Epidermal melanocyte (primary cell): ENCODE measurements around the gene PCGF1.
"Not testable (repeated sequence)": the region's sequence is repeated elsewhere in the genome, so short reads cannot be mapped to it uniquely, and the experiment has no call there.

Experiments
- DNase-seq: peaks from one replicate; pipeline ENCODE4 v3.0.0; 2011; ENCODE audit warnings: low spot score; ENCODE audit not compliant: insufficient read length

PCGF1 gene

GRCh38 chr2:74499940-74500577 lies 7.4 kb downstream of the PCGF1 start:
- no peak for DNase-seq

DNA sequence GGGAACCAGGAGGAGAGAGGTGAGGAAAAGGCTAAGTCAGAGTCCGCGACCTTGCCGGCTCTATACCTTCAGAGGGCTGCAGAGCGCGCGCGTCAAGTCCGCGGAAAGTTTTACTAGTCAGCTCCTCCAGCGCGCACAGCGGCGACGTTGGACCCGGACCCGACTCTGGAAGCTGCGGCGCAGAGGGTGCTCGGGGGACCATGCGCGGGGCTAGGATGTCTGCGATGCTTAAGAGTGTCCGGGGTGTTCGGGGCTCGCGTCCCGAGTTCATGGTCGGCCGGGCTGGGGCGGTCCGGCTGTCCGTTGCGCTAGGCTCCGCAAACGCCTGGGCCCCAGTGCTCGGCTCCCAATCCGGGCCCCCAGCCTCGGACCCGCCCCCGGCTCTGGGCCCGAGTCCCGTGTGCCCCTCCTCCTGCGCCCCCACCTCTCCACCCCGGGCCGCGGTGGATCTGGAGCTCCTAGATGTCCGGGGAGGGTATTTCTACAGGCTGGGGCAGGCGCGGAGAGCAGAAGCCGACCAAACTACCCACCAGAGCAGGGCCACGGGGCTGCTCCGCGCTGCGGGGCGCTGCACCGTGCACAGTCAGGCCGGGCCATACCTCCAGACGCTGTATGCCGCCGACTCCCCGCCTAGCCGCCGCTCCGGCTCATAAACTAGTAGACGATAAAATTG lies 8.1 kb downstream of the PCGF1 start, which contains the start of gene LBX2:
Gene LBX2, minus strand, starts transcription at position 337 of the 673 bp plus-strand sequence. Its CDS starts 66 bp downstream, at position 271.
- no peak for DNase-seq

DNA sequence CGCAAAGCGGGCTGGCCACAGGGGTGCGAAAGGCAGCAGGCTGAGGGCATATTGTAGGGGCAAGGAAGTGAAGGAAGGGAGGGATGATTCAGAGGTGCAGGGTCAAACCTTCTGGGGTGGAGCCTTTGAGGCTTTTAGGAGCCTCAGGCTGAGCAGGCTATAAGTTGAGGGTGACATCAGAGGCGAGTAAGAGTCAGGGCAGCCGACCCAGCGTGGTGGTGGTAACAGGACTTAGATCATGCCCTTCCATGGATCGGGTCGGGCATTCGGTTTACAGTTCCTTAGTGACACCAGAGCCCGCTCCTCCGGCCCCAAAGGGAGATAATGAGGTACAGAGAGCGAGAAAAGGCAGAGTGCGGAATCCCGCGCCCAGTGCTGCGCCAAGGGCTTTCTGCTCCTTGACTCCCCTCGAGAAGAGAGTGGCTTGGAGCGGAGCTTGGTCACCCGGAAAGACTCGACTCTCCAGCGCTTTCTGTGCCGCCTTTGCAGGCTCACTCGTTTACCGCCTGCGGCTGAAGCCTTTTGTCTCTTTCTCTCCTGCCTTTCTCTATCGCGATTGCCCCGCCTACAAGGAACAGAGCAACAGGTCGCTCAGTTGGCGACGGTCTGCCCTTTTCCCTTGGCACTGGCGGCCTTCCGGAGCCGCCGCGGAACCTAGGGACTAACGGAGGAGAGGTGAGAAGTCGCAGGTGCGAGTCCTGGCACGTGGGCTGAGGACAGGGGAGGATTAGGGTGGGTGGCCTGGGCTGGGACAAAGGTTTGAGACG lies 8.8 kb downstream of the PCGF1 start:
- DNase-seq = no peak

DNA sequence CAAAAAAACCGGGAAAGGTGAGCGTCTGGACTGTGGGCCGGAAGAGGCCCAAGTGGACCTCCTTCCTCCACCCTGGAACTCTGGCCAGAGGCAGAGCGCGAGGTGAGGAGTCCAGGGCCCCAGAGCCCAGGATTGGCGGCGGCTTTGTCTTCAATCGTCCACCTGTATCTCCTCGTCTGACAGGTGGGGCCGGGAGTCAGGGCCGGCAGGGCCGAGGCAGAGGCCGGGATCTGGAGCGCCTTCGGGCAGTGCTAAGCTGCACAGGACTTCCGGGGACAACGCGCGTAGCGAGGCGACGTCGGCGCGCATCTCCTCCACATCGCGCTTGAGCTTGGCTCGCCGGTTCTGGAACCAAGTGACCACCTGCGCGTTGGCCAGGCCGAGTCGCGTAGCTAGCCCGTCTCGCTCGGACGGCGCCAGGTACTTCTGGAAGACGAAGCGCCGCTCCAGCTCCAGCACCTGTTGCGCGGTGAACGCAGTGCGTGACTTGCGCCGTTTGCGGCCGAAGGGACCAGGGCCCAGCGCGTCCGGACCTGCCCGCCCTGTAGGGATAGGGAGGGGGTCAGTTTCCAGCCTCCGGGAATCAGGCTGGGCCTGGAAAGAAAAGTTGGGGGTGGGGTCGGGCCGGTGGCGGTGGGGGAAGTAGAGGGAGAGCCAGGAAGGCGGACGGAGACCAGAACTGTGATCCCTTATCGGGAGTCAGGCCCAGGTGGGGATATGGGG lies 9.6 kb downstream of the PCGF1 start:
- no peak for DNase-seq

DNA sequence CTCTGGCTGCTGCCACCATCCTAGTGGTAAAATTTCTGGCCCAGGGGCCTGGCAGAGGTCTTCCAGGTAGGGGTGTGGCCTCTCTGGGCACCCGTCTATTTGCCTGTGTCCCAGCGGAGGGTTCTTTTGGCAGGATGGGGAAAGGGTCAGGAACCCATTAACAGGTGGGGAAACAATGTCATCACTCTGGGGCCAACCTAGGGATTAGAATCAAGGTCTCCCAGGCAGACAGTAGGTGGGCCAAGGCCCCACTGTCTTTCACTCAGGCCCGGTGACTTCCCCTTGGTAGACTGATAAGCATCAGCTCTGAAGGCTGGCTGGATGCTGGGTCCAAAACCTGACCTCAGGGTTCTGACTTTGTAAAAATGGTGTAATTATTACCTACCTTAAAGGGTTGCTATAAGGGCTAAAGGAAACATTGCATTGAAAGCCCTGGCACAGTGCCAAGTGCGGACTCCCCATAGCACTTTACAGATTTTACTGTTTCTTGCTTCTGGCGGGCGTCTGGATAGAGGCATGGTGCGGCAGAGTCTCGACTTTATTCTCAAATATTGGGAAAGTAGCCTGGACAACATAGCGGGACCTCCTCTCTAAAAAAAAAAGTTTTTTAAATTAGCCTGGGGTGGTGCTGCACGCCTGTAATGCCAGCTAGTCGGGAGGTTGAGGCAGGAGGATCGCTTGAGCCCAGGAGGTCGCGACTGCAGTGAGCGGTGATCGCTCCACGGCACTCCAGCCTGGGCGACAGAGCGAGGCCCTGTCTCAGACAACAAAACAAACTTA lies 10.3 kb downstream of the PCGF1 start:
- DNase-seq = no peak

GRCh38 chr2:74495440-74495839 lies 12.1 kb downstream of the PCGF1 start:
- no peak for DNase-seq

DNA sequence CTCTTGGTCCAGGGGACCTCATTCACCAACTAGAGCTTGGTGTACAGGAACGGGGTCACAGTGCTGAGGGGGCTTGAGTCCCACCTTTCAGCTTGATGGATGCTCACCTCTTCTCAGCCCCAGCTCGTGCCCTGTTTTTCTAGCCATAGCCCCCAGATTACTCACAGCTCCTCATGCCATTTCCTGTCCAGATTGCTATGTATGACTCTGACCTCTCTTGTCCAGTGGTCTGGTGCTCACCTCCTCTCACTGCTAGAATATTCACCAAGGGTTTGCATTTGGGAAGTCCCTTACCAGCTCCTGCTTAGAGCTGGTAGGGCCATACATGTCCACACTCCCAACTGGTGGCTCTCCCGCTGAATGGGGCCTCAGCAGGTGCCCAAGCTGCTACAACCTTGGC lies 13.9 kb downstream of the PCGF1 start:
- no peak for DNase-seq

- no peak for DNase-seq
These were observed 15.6 kb downstream of the PCGF1 start for GRCh38 chr2:74491648-74492544.

DNA sequence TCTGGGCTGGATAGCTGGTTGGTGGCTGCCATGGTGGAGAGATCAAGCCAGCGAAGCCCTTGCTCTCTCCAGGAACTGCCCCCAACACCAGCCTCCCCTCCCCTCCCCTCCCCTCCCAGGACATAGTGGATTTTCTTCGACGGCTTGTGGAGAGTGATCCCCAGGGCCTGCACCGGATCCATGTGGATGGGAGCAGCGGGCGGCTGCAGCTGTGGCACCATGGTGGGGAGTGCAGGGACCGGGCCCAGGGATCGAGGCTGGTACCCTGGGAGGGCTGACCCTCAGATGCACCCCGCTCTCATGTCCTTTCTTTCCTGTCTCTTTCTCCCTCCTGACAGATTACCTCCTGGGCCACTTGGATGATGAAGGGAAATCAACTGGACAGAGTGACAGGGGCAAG lies 17.6 kb downstream of the PCGF1 start:
- DNase-seq = no peak

GRCh38 chr2:74488643-74489481 lies 18.6 kb downstream of the PCGF1 start:
- no peak for DNase-seq

- no peak for DNase-seq
These were observed 21.4 kb downstream of the PCGF1 start for GRCh38 chr2:74486141-74486540.

DNA sequence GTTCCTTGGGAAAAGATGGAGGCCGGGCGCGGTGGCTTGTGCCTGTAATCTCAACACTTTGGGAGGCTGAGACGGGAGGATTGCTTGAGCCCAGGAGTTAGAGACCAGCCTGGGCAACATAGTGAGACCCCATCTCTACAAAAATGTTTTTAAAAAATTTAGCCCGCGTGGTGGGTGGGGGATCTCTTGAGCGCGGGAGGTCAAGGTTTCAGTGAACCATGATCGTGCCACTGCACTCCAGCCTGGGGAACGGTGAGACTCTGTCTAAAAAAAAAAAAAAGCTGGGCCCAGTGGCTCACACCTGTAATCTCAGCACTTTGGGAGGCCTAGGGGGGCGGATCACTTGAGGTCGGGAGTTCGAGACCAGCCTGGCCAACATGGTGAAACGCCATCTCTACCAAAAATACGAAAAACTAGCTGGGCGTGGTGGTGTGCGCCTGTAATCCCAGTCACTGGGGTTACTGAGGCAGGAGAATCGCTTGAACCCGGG lies 23.8 kb downstream of the PCGF1 start:
- not testable (repeated sequence) for DNase-seq

DNA sequence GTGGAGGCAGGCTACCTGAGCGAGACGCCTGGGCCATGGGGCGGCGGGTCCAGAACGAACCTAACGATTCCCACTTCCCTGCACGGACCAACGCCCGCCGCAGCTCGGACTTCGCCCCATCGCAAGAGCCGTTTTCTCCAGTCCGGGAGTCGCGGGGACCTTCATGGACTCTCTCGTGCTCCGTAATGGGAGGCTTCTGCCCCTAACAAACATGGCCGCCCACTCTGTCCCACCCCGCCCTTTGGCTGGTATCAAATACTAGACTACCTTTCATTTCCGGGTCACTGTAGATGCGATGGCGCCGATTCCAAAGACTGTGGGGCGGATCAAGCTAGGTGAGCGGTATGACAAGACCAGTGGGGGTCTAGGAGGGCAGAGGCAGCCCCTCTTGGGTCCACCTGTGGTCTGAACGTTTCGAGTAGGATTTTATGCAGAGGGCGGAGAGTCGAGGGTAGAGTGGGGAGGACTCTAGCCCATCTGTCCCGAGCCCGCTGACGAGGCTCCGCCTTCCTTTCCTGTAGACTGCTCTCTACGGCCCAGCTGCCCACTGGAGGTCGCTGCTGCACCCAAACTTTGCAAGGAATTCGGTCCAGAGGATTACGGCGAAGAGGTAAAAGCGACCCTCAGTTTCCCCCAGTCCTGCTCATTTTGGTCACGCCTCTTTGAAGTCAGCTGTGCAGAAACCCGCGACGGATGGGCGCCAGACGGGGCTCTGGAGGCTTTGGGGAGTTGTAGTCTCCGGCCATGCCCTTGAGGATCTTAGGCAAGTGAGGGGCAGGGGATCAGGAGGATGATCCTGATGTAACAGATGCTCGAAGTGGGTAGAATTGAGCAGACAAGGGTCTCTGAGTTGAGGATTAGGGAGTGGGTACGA lies 24.5 kb downstream of the PCGF1 start, which contains the start of the genes CCDC142 and TTC31:
Gene CCDC142, minus strand, starts transcription at position 198 of the 874 bp plus-strand sequence. Its CDS starts 161 bp downstream, at position 37.
Gene TTC31, plus strand, starts transcription at position 281 of the 874 bp plus-strand sequence. Its CDS starts 15 bp downstream, at position 296.
- DNase-seq = peak; percentile 95

- DNase-seq = no peak
These were observed 25.3 kb downstream of the PCGF1 start for GRCh38 chr2:74481961-74482800.

- DNase-seq = no peak
These were observed 26.1 kb downstream of the PCGF1 start for GRCh38 chr2:74481431-74481830.

DNA sequence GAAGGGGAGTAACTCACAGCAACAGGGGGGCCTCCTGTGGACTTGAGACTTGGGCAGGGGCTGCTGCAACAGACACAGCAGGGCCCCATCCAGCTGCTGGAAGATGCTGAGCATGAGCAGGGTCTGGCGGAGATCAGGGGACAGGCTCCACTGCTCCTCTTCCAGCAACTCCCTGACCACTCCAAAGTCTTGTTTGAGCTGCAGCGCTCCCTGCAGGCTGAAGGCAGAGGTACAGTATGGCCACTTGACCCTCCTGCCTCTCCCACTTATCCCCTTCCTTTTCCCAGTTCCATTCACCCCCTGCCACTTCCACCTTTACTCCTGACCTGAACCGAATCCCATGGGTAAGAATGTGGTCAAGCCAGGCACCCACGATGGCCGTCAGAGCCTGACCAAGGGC lies 32.6 kb downstream of the PCGF1 start:
- no peak for DNase-seq

DNA sequence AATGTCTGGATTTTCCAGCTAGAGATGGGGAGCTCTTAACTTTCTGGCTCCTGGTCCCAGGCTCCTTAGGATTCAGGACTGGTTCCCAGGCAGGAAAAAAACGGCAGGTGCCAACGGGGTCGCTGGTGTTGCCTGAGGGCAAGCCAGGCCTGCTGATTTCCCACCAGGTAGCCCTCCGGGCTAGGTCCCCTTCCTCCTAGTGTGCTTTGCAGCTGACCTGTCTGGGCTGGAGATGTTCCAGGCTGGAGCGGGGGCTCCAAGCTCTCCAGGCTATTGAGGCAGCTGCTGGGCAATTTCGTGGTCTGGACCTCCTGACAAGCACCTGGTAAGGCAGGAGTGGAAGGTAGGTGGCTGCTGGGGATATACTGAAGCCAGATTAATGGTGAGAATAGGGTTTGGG lies 33.0 kb downstream of the PCGF1 start:
- DNase-seq = no peak
